NT2/D1 (cell line): ENCODE data around the gene TFE3.
A peak's percentile ranks its signal among the peaks of the same experiment; 100 is the strongest.

ENCODE experiments used
- DNase-seq: peaks from one replicate; pipeline ENCODE4 v3.0.0-alpha.2; 2011; ENCODE audit warnings: low read depth, low spot score
- H3K27me3 ChIP-seq: 2 replicates; pipeline ENCODE4 v1.6.0; 2011; ENCODE audit warnings: mild to moderate bottlenecking; ENCODE audit not compliant: insufficient read length, insufficient read depth
- H3K36me3 ChIP-seq: 2 replicates; pipeline ENCODE4 v1.6.1; 2011; ENCODE audit warnings: mild to moderate bottlenecking, low read length, mixed read lengths; ENCODE audit not compliant: insufficient read depth, insufficient read length
- H3K4me1 ChIP-seq: 2 replicates; pipeline ENCODE4 v1.5.1; 2011; ENCODE audit not compliant: insufficient read depth, insufficient read length
- H3K4me3 ChIP-seq: 2 replicates; pipeline ENCODE4 v1.5.1; 2011; ENCODE audit warnings: low read depth; ENCODE audit not compliant: insufficient read length
- H3K9ac ChIP-seq: 2 replicates; pipeline ENCODE4 v1.6.0; 2011; ENCODE audit warnings: low read depth; ENCODE audit not compliant: insufficient read length
- H3K9me3 ChIP-seq: 2 replicates; pipeline ENCODE4 v1.5.1; 2011; ENCODE audit warnings: mild to moderate bottlenecking, low read length; ENCODE audit not compliant: insufficient read depth
- SUZ12 ChIP-seq: IDR thresholded peaks from 2 replicates; pipeline ENCODE4 v1.6.1; 2011; ENCODE audit not compliant: insufficient read length, insufficient read depth; ENCODE audit errors: extremely low read depth
- YY1 ChIP-seq: IDR thresholded peaks from 2 replicates; pipeline ENCODE4 v1.6.1; 2011; ENCODE audit not compliant: insufficient read length, insufficient read depth
- ZNF274 ChIP-seq: IDR thresholded peaks from 2 replicates; pipeline ENCODE4 v1.6.1; 2011; ENCODE audit warnings: mild to moderate bottlenecking, low read depth, low read length

The TFE3 gene

DNA sequence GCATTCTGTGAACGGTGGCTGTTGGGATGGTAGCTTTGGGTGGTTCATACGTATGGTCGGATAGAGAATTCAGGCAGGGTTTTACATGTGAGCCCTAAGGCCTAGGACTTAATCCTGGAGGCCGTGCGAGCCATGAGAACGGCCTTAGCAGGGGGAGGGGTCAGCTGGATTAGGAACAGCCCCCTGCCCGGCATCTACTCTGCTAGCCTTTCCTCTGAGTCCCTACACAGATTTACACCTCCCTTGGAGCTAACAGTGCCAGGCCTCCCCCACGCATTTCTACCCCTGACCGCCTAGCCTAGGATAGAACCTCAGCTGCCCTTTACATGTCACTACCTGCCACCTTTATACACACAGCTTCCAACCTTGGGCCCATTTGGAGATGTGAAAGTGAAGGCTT is 23.5 kb upstream of the TFE3 start:
- Histone ChIP-seq H3K27me3 (no peaks in the 10 kb centered on the region), H3K4me1 (peaks cover 2% of the 10 kb centered on the region), H3K9me3 (no peaks in the 10 kb centered on the region), H3K4me3 (no peak overlapping the region), H3K9ac (no peak overlapping the region), H3K36me3 (peaks cover 65% of the 10 kb centered on the region)
- no peak for DNase-seq
- no peak for TF ChIP-seq SUZ12
- TF ChIP-seq ZNF274 = no peak
- no peak for TF ChIP-seq YY1

DNA sequence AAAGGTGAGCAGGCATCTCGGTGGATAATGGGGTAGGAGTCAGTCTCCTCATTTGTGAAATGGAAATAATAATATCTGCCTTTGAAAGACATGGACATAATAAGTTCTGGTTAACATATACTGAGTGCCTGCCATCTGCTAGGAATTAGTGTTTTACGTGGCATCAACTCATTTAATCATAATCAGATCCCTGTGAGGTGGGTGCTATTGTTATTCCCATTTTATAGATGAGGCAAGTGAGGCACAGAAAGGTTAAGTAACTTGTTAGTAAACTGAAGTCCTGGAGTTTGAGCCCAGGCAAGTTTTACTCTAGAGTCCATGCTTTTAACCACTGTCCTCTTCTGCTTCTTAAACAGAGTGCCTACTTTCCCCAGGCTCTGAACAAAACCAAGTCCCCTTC is 23.1 kb upstream of the TFE3 start:
- peaks cover 2% of the 10 kb centered on the region for H3K4me1 ChIP-seq
- H3K27me3 ChIP-seq = no peaks in the 10 kb centered on the region
- TF ChIP-seq SUZ12 (no peak), ZNF274 (no peak), YY1 (no peak)
- H3K9me3 ChIP-seq = no peaks in the 10 kb centered on the region
- H3K9ac ChIP-seq = no peak overlapping the region
- H3K4me3 ChIP-seq = no peak overlapping the region
- H3K36me3 ChIP-seq = peaks cover 66% of the 10 kb centered on the region
- no peak for DNase-seq

GRCh38 chrX:49064735-49065134 is 21.6 kb upstream of the TFE3 start:
- Histone ChIP-seq H3K36me3 (peaks cover 67% of the 10 kb centered on the region), H3K4me1 (peaks cover 14% of the 10 kb centered on the region), H3K9ac (no peak overlapping the region), H3K27me3 (no peaks in the 10 kb centered on the region), H3K9me3 (no peaks in the 10 kb centered on the region), H3K4me3 (no peak overlapping the region)
- TF ChIP-seq ZNF274 (no peak), SUZ12 (no peak), YY1 (no peak)
- no peak for DNase-seq

GRCh38 chrX:49064303-49064702 is 21.1 kb upstream of the TFE3 start:
- no peaks in the 10 kb centered on the region for H3K9me3 ChIP-seq

DNA sequence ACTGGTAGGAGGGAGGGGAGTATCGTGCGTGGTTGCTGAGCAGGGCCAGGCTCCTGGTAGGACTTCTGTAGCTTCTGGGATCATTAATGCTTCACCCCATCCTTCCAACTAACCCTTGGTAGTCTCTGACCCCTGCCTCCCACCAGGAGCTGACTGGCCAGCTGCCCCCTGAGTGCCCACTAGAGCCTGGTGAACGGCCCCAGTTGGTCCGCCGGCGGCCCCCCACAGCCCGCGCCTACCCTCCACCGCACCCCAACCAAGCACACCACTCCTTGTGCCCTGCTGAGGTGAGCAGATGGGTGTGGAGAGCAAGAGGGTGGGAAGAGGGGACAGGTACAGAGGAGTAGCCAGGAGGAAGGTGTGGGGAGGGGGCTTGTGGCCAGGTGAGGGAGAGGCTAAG is 20.6 kb upstream of the TFE3 start:
- Histone ChIP-seq H3K9me3 (no peaks in the 10 kb centered on the region), H3K36me3 (peaks cover 59% of the 10 kb centered on the region), H3K4me1 (peaks cover 14% of the 10 kb centered on the region), H3K9ac (no peak overlapping the region), H3K27me3 (no peaks in the 10 kb centered on the region), H3K4me3 (no peak overlapping the region)
- DNase-seq = no peak
- TF ChIP-seq SUZ12 (no peak), ZNF274 (no peak), YY1 (no peak)

More at GRCh38 chrX:49064303-49064702, 21.1 kb upstream of the TFE3 start:
- no peaks in the 10 kb centered on the region for H3K27me3 ChIP-seq
- H3K4me1 ChIP-seq = peaks cover 14% of the 10 kb centered on the region
- H3K9ac ChIP-seq = no peak overlapping the region
- TF ChIP-seq YY1 (no peak), SUZ12 (no peak), ZNF274 (no peak)
- no peak for DNase-seq
- peaks cover 64% of the 10 kb centered on the region for H3K36me3 ChIP-seq
- H3K4me3 ChIP-seq = no peak overlapping the region

- no peak for TF ChIP-seq SUZ12
- TF ChIP-seq YY1 = no peak
- TF ChIP-seq ZNF274 = no peak
- Histone ChIP-seq H3K9ac (no peak overlapping the region), H3K9me3 (no peaks in the 10 kb centered on the region), H3K4me1 (peaks cover 14% of the 10 kb centered on the region), H3K27me3 (no peaks in the 10 kb centered on the region), H3K4me3 (no peak overlapping the region), H3K36me3 (peaks cover 54% of the 10 kb centered on the region)
- no peak for DNase-seq
These were observed 18.8 kb upstream of the TFE3 start for GRCh38 chrX:49061916-49062315.

DNA sequence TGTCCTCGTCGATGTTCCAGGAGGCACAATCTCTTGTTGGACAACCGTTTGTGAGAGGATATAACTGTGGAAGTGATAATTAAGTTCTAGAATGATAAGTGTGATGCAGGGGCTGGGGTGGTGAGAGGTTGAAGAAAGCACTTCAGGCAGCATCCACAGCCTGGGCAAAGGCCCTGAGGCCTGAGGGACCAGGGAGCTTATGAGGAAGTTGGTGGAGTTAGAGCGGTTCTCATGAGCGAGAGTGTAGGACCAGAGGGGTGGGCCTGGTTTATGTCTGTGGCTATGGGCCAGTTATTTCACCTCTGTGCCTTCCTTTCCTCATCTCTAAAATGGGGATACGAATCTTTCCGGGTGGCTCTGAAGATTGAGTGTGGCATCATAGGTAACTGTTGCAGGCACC is 18.3 kb upstream of the TFE3 start:
- H3K36me3 ChIP-seq = peaks cover 49% of the 10 kb centered on the region
- TF ChIP-seq ZNF274 = no peak
- TF ChIP-seq YY1 = no peak
- TF ChIP-seq SUZ12 = no peak
- no peaks in the 10 kb centered on the region for H3K27me3 ChIP-seq
- H3K9ac ChIP-seq = no peak overlapping the region
- no peak for DNase-seq
- H3K4me1 ChIP-seq = peaks cover 14% of the 10 kb centered on the region
- no peaks in the 10 kb centered on the region for H3K9me3 ChIP-seq
- H3K4me3 ChIP-seq = no peak overlapping the region

DNA sequence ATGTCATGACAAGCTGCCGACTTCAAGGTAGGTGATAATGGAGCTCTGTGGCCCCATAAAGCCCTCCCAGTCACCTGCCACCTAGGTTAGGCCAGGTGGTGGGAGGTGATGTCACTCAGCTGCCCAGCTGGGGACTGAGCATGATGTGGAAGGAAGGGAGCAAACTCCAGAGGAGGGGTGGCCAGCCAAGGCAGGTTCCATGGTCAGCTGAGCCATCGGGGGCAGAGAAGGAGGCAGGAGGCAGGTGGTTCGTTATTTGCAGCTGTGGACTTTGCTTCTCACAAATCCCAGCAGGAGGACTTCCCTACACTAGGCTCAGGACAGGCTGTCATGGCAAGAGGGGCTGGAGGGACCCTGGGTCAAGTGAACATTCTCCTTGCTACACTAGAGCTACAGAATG is 17.8 kb upstream of the TFE3 start:
- Histone ChIP-seq H3K36me3 (peaks cover 44% of the 10 kb centered on the region), H3K4me1 (peaks cover 14% of the 10 kb centered on the region), H3K27me3 (no peaks in the 10 kb centered on the region), H3K9ac (peak overlapping the region; percentile 42), H3K9me3 (no peaks in the 10 kb centered on the region), H3K4me3 (no peak overlapping the region)
- no peak for DNase-seq
- TF ChIP-seq SUZ12 (no peak), YY1 (no peak), ZNF274 (no peak)
